Measurements from ENCODE around the gene SHISA2.
A peak's percentile ranks its signal among the peaks of the same experiment; 100 is the strongest.

Gene SHISA2

GRCh38 chr13:26048741-26049140 lies 3.1 kb downstream of the SHISA2 start:
- no peak for DNase-seq (ENCODE audit: low read depth in 2 of 2)

GRCh38 chr13:26047040-26047439 lies 4.8 kb downstream of the SHISA2 start:
- no peak for DNase-seq (ENCODE audit: low read depth in 2 of 2)

- DNase-seq (ENCODE audit: low read depth in 2 of 2): no peak
Observed at GRCh38 chr13:26046639-26047038, 5.2 kb downstream of the SHISA2 start.

GRCh38 chr13:26045142-26045541 lies 6.7 kb downstream of the SHISA2 start:
- no peak for DNase-seq (ENCODE audit: low read depth in 2 of 2)

GRCh38 chr13:26042785-26043184 lies 9.0 kb downstream of the SHISA2 start:
- DNase-seq (ENCODE audit: low read depth in 2 of 2): no peak

- no peak for DNase-seq (ENCODE audit: low read depth in 2 of 2)
Observed at GRCh38 chr13:26041444-26041843, 10.4 kb downstream of the SHISA2 start.

- DNase-seq (ENCODE audit: low read depth in 2 of 2): no peak
Observed at GRCh38 chr13:26038931-26039475, 12.8 kb downstream of the SHISA2 start.

GRCh38 chr13:26037302-26037701 lies 14.5 kb downstream of the SHISA2 start:
- no peak for DNase-seq (ENCODE audit: low read depth in 2 of 2)

- no peak for DNase-seq (ENCODE audit: low read depth in 2 of 2)
Observed at GRCh38 chr13:26036383-26036782, 15.4 kb downstream of the SHISA2 start.

- no peak for DNase-seq (ENCODE audit: low read depth in 2 of 2)
Observed at GRCh38 chr13:26034018-26034417, 17.8 kb downstream of the SHISA2 start.

- no peak for DNase-seq (ENCODE audit: low read depth in 2 of 2)
Observed at GRCh38 chr13:26030331-26030730, 21.5 kb downstream of the SHISA2 start.

GRCh38 chr13:26029581-26030136 lies 22.2 kb downstream of the SHISA2 start:
- no peak for DNase-seq (ENCODE audit: low read depth in 2 of 2)

- no peak for DNase-seq (ENCODE audit: low read depth in 2 of 2)
Observed at GRCh38 chr13:26026211-26026610, 25.6 kb downstream of the SHISA2 start.

- no peak for DNase-seq (ENCODE audit: low read depth in 2 of 2)
Observed at GRCh38 chr13:26025771-26026170, 26.0 kb downstream of the SHISA2 start.

- DNase-seq (ENCODE audit: low read depth in 2 of 2): no peak
Observed at GRCh38 chr13:26025196-26025595, 26.6 kb downstream of the SHISA2 start.

GRCh38 chr13:26024558-26024957 lies 27.3 kb downstream of the SHISA2 start:
- DNase-seq (ENCODE audit: low read depth in 2 of 2): no peak

GRCh38 chr13:26022538-26023292 lies 29.1 kb downstream of the SHISA2 start:
- DNase-seq (ENCODE audit: low read depth in 2 of 2): peak; percentile 6

GRCh38 chr13:26021956-26022355 lies 29.9 kb downstream of the SHISA2 start:
- no peak for DNase-seq (ENCODE audit: low read depth in 2 of 2)

- DNase-seq (ENCODE audit: low read depth in 2 of 2): no peak
Observed at GRCh38 chr13:26021516-26021915, 30.3 kb downstream of the SHISA2 start.

GRCh38 chr13:26020891-26021290 lies 30.9 kb downstream of the SHISA2 start:
- DNase-seq (ENCODE audit: low read depth in 2 of 2): no peak

GRCh38 chr13:26019881-26020870 lies 31.6 kb downstream of the SHISA2 start:
- peak; percentile 61 to 63 for DNase-seq (ENCODE audit: low read depth in 2 of 2)

GRCh38 chr13:26019251-26019650 lies 32.6 kb downstream of the SHISA2 start:
- DNase-seq (ENCODE audit: low read depth in 2 of 2): no peak

All from fibroblast of skin of left quadriceps (primary cell).